IPS-11a (cell line): ENCODE measurements around the gene ARHGAP5.

Experiments
- H3K4me3 ChIP-seq: one replicate; pipeline ENCODE4 v1.5.1; 2013; ENCODE audit warnings: low read depth, low read length, control low read depth

Gene ARHGAP5

DNA sequence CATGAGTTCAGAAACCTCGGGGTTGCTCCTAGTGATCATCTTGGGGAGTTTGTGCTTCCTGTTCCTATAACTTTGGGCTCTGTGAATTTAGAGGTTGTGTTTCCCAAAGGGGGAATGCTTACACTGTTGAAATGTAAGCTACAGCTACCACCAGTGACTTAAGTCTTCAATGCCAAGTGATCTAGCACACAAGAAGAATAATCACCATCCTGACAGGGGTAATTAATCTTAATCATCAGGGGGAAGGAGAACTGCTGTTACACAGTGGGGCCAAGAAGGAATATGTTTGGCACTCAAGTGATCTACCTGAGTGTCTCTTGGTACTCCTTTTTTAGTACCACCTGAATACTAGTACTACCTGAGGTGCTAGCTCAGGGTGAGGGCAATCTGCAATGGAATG lies 89.8 kb downstream of the ARHGAP5 start:
- no peak overlapping the region for H3K4me3 ChIP-seq

DNA sequence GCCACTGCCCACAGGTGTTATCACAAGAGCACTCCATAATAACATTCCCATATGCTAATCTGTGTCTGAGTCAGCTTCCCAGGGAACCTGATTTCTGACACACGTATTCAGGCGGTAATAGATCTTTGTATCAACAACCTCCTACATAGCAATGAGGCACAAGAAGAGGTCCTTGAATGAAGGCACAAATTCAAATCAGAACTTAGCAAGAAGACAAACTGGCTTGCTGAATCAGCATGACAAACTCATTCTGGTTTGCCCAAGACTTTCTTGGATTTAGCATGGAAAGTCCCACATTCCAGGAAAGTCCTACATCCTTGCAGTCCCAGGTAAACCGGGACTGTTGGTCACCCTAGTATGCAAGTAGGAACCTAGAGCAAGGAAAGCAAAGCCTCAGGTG lies 90.8 kb downstream of the ARHGAP5 start:
- H3K4me3 ChIP-seq: no peak overlapping the region

DNA sequence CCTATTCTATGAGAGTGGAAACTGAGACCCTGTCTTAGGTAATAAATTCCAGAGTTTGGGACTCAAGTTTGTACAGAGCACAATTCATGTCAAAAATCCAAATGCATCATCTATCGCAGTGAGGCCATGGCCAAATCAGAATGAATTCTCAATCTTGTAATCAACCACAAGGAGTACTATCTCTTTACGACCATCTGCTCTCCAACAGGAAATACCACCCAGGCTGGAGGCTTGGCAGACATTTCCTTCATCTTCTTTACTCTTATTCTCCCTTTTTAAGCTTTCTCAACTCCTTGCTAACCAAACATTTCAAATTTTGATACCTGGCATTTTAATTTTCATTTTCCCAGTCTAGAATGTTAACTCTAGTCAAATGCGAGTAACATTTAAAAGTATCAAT lies 92.1 kb downstream of the ARHGAP5 start:
- H3K4me3 ChIP-seq: no peak overlapping the region

- H3K4me3 ChIP-seq: no peak overlapping the region
Observed at GRCh38 chr14:32171469-32171868, 94.4 kb downstream of the ARHGAP5 start.

GRCh38 chr14:32183151-32184058 lies 106.3 kb downstream of the ARHGAP5 start:
- H3K4me3 ChIP-seq: no peak overlapping the region

- H3K4me3 ChIP-seq: no peak overlapping the region
Observed at GRCh38 chr14:32185097-32185496, 108.0 kb downstream of the ARHGAP5 start.

DNA sequence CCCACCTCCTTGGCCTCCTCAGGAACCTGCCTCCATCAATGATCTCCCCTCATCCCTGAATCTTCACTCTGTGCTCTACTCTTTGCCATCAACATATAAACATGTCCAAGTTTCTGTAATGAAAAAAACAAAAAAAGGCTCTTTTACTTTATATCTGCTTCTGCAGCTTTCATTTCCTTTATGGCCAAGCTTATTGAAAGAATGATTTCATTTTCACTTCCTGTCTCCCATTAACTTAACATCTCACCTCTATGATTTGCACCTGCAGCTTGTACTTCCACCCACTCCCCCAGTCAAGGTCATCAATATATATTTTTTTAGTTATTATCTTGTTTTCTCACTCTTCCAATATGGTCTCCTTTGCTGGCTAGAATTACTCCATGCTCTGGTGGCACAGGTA lies 109.1 kb downstream of the ARHGAP5 start:
- H3K4me3 ChIP-seq: no peak overlapping the region

- H3K4me3 ChIP-seq: no peak overlapping the region
Observed at GRCh38 chr14:32189811-32190210, 112.7 kb downstream of the ARHGAP5 start.

DNA sequence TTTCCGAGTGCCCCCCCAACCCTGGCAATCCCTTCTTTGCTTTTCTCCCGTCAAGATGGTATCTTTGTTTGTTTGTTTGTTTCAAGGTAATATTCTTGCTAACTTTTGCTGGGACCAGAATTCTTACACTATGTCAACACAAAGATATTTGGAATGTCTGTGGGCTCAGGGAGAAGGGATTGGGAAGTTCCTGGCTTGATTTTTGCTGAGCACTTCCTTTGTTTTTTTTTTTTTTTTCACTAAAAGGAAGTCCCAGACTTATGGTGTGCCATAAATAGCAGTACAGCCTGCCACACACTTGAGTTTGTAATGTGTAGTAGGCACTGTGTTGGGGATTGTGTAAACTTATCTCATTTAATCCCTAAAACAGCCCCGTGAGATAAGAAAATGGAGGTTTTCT lies 113.6 kb downstream of the ARHGAP5 start:
- no peak overlapping the region for H3K4me3 ChIP-seq

DNA sequence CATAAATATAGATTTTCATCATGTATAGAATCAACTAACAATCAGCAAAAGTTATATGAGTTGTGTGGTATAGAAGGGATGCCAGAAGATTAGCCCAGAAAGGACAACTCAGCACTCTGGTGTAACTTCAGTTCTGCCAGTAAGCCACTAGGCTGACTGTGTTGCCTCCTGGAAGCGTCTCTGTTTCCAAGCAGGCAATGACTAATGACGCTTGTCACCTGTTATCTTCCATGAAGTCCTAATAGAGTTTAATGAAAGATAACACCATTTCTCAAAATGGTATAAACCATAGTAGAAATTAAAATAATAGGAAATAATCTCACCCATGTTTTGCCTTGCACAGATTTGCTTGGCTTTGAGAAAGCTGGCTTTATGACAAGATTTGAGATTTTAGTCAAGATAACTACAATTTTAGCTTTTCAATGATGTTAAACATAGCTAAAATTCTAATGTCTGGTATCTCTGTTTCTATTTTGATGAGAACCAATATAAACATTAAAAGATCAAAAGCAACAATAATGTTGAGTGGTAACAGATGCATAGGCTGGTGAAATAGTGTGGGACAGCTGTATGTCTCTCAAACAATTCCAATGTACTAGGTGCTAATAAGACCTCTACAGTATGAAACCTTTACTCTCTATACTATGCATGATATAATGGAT lies 115.7 kb downstream of the ARHGAP5 start:
- no peak overlapping the region for H3K4me3 ChIP-seq

DNA sequence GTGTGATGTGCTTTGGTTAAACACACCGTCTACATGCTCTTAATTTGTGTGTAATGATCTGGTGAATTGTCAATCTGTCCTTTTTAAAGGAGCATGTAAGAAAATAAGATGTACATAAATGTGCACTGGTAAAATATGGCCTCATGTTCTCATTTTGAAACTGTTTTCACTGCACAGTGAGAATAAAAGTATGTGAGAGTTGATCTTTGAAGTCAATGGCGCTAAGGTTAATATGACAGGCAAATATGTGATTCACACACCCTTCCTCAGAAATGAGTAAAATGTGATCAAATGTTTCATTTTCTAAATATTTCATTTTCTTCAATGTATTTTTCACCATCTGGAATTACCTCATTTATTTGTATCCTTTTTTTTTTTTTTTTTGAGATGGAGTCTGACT lies 116.4 kb downstream of the ARHGAP5 start:
- H3K4me3 ChIP-seq: no peak overlapping the region

GRCh38 chr14:32195636-32196035 lies 118.5 kb downstream of the ARHGAP5 start:
- H3K4me3 ChIP-seq: no peak overlapping the region

GRCh38 chr14:32197919-32198318 lies 120.8 kb downstream of the ARHGAP5 start:
- H3K4me3 ChIP-seq: no peak overlapping the region

DNA sequence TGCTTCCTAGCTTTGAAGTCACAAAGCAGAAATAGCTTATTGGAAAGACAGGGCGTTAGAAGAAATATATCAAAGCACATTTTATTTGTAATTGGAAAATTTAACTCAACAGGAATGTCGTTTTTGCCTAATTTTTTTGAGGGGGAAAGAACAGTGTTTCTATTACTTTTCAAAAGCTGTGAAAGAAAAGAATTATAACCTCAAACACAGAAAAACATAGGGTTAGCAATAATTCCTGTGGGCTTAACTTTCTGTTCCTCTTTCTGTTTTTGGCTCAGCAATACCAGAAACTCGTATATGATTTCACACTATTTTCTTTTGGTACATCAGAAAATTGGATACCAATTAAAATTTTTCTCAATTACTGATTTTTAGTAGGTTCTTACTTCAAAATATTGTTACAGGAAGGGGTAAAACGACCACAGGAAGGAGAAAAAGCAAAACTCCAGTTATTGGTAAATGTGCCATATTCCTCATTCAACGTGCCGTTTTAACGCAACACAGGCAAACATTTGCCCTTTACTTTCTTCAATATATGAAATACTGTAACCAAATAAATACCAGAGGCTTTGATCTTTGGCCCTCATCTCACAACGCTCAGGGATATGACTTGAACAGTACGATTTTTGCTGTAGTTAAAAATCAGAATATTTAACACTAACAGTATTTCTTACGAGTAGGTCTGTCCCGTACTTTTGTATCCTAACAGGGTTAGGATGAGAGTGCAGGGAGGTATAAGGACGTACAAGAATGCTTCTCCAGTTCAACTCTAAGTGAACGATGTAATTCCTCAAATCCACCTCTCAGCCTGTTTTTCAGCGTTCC lies 123.5 kb downstream of the ARHGAP5 start:
- H3K4me3 ChIP-seq: peak overlapping the region; percentile 79

GRCh38 chr14:32201193-32201815 lies 124.2 kb downstream of the ARHGAP5 start:
- H3K4me3 ChIP-seq: peak overlapping the region; percentile 79

- peak within 1 kb of the TSS; percentile 79 for H3K4me3 ChIP-seq
Observed at GRCh38 chr14:32201816-32202490, 124.8 kb downstream of the ARHGAP5 start, which contains the start of gene RNU6-7. Gene RNU6-7, plus strand, starts transcription at chr14:32202045.

GRCh38 chr14:32202491-32202997 lies 125.4 kb downstream of the ARHGAP5 start:
- H3K4me3 ChIP-seq: peak overlapping the region; percentile 79

DNA sequence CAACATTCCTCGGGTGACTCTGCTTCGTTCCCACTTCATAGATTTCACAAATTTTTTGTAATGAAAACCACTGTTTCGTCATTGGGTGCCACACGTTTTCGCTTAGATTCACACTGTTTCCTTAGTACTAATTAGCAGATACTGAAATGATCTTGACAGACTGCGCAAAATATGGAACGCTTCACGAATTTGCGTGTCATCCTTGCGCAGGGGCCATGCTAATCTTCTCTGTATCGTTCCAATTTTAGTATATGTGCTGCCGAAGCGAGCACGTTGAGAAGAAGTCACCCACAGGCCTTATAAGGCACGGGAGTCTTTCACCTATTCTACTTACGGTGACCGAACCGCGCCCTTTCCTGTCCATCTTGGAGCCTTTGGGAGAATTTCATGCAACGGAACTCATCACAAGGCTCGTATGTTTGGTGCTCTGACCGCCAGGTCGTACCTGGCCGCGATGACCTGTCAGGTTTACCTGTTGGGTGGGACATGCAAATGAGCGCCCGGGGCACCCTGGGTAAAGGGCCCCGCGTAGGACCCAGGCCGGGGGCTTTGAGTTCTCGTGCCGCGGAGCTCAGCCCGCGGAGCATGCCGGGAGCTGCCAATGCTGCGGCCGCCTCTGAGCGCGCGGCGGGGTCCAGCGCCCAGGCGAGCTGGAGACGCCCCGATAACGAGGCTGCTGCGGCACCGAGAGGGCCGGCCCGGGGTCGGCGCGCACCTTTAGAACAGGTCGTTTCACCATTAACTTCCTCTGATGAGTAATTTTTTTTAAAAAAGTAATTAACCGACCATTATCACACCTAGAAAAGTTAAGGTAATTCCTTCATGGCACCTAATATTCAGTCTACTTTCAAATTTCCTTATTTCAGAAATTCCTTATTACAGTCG lies 126.1 kb downstream of the ARHGAP5 start, which contains the start of gene RNU6-8:
Gene RNU6-8 (minus strand): TSS at position 272 of the 885 bp plus-strand sequence.
- peak within 1 kb of the TSS; percentile 79 for H3K4me3 ChIP-seq

GRCh38 chr14:32203928-32204357 lies 126.8 kb downstream of the ARHGAP5 start:
- peak overlapping the region; percentile 57 for H3K4me3 ChIP-seq
